T-cell (primary cell): ENCODE measurements around the gene SEPTIN5. TPM values are rescaled to one million over a fixed set of nuclear protein-coding genes. Genes with fewer than 3 reads are reported as not detected.

Experiments used
- ATAC-seq, 4 experiments: fragments of 200-7000 bp in 3 of 4; fragments of 150-1000 bp in 1 of 4; cut with Tn5 transposase; replicated peaks in 1 of 4; 1 replicate in 3 of 4; 2 replicates in 1 of 4; pipeline ENCODE4 v1.10.0; 2021; ENCODE audit warnings: moderate library complexity in 3 of 4, mild to moderate bottlenecking in 2 of 4, moderate number of reproducible peaks in 1 of 4
- CTCF ChIA-PET, 2 donors: fragments of 300-600 bp; sonication (Branson Sonifier 250); formaldehyde crosslinking; loops; one replicate each; lab custom pipeline; 2022; ENCODE audit warnings: antibody characterized with exemption in 2 of 2; lab: Charles Lee
- POLR2A ChIA-PET, 2 donors: fragments of 300-600 bp; sonication (Branson Sonifier 250); formaldehyde crosslinking; loops; one replicate each; lab custom pipeline; 2022; ENCODE audit warnings: antibody characterized with exemption in 2 of 2; lab: Charles Lee
- DNase-seq, 35 experiments: peaks; one replicate each; pipeline versions ENCODE4 v3.0.0 to v3.0.0-alpha.2; 2013 to 2023
- H3K27ac ChIP-seq: one replicate; pipeline ENCODE4 v1.5.1; 2013; ENCODE audit warnings: low read length
- H3K27me3 ChIP-seq, 2 experiments: replicated peaks in 1 of 2; 1 replicate in 1 of 2; 2 replicates in 1 of 2; pipeline versions ENCODE4 v1.6.1 to v1.7.0; 2013; ENCODE audit warnings: low read length in 1 of 2, mixed read lengths in 1 of 2; ENCODE audit not compliant: control insufficient read depth in 2 of 2, insufficient read depth in 2 of 2; ENCODE audit errors: extremely low read depth in 1 of 2
- H3K36me3 ChIP-seq, 2 donors: 1 replicate in 1 of 2; 2 replicates in 1 of 2; pipeline versions ENCODE4 v1.6.1 to v1.7.0; 2013; ENCODE audit warnings: low read length in 1 of 2; ENCODE audit not compliant: control insufficient read depth in 2 of 2, insufficient read depth in 1 of 2; ENCODE audit errors: extremely low read depth in 1 of 2
- H3K4me1 ChIP-seq, 2 experiments: 1 replicate in 1 of 2; 2 replicates in 1 of 2; pipeline versions ENCODE4 v1.6.1 to v1.7.0; 2013; ENCODE audit warnings: low read length in 2 of 2, mixed read lengths in 1 of 2; ENCODE audit not compliant: insufficient read depth in 2 of 2, control insufficient read depth in 1 of 2; ENCODE audit errors: extremely low read depth in 1 of 2
- H3K4me3 ChIP-seq, 2 donors: 1 replicate in 1 of 2; 2 replicates in 1 of 2; pipeline versions ENCODE4 v1.5.1 to v1.7.0; 2013; ENCODE audit warnings: mild to moderate bottlenecking in 2 of 2, low read length in 1 of 2, moderate library complexity in 1 of 2; ENCODE audit not compliant: control insufficient read depth in 1 of 2; ENCODE audit errors: extremely low read depth in 1 of 2
- H3K9me3 ChIP-seq: 2 replicates; pipeline ENCODE4 v1.7.0; 2013
- H3K27ac Mint-ChIP-seq, 2 donors: one replicate each; pipeline ENCODE4 v1.8.0; 2020 to 2021; ENCODE audit warnings: mild to moderate bottlenecking in 2 of 2, mixed read lengths in 2 of 2
- H3K27me3 Mint-ChIP-seq, 2 donors: one replicate each; pipeline ENCODE4 v1.8.0; 2021 to 2022; ENCODE audit warnings: mixed read lengths in 2 of 2
- H3K36me3 Mint-ChIP-seq: one replicate; pipeline ENCODE4 v1.8.0; 2021; ENCODE audit warnings: mixed read lengths
- H3K4me1 Mint-ChIP-seq, 3 donors: one replicate each; pipeline ENCODE4 v1.8.0; 2020 to 2022; ENCODE audit warnings: mixed read lengths in 3 of 3, mild to moderate bottlenecking in 1 of 3
- H3K4me3 Mint-ChIP-seq, 3 donors: one replicate each; pipeline ENCODE4 v1.8.0; 2020 to 2022; ENCODE audit warnings: mild to moderate bottlenecking in 3 of 3, mixed read lengths in 3 of 3, moderate library complexity in 3 of 3
- H3K9me3 Mint-ChIP-seq, 3 donors: one replicate each; pipeline ENCODE4 v1.8.0; 2020 to 2022; ENCODE audit warnings: mixed read lengths in 3 of 3
- WGBS: methylation state at CpG from one replicate; pipeline ENCODE4 v1.1.5; 2013; ENCODE audit warnings: missing lambda C conversion rate; ENCODE audit not compliant: insufficient coverage; 5-methylcytosine and 5-hydroxymethylcytosine counted together
- total RNA-seq, 35 experiments: library from RNA in 6 of 35; stranded (reverse) in 6 of 35; fragments of 120-200 nt in 1 of 35; gene quantifications; one replicate each; pipeline versions ENCODE4 v1.2.1 to v1.2.4 and lab custom pipeline; 2013 to 2026

The SEPTIN5 gene
- total RNA-seq, 5 donors from 2014 or later (not counting 1 experiment from before 2014, with no cell fraction given) = 0.33 to 3.2 (median 1.2) TPM

DNA sequence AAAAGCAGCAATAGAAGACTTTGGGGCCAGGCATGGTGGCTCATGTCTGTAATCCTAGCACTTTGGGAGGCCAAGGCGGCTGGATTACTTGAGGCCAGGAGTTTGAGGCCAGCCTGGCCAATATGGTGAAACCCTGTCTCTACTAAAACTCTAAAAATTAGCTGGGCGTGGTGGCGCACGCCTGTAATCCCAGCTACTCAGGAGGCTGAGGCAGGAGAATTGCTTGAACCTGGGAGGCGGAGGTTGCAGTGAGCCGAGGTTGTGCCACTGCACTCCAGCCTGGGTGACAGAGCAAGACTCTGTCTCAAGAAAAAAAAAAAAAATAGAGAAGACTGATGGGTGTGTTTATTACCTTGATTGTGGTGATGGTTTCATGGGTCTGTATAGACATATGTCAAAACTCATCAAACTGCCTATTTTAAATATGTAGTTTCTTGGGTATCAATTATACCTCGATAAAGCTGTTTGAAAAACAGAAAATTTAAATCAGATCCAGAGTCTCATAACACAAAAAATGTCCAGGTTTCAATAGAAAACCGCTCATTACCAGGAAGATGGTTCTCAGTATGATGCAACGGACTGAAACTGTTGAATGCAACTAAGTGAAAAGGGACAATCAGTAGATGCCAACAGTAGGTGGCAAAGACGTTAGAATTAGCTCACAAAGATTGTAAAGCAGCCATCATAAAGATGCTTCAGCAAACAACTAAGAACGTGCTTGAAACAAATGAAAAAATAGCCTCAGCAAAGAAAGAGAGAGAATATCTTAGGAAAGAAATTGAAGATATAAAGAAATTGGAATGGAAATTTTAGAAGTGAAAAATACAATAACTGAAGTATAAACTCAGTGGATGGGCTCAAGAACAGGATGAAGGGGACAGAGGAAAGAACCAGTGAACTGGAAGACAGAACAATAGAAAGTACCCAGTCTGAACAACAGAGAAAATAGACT, 33.1 kb upstream of the SEPTIN5 start:
- Histone ChIP-seq H3K36me3 (no peaks in the 10 kb centered on the region), H3K4me3 (no peak overlapping the region), H3K27me3 (peaks cover 0 to 34% of the 10 kb centered on the region in 2 experiments), H3K4me1 (no peaks in the 10 kb centered on the region), H3K27ac (no peak overlapping the region), H3K9me3 (peaks cover 3% of the 10 kb centered on the region)
- Mint-ChIP-seq H3K4me3 (no peak overlapping the region), H3K9me3 (no peaks in the 10 kb centered on the region), H3K27me3 (peaks cover 33 to 40% of the 10 kb centered on the region in 2 donors), H3K27ac (no peak overlapping the region), H3K4me1 (no peaks in the 10 kb centered on the region), H3K36me3 (no peaks in the 10 kb centered on the region)
- POLR2A ChIA-PET = no interaction called here
- 72% methylated on average over 3 of the region's 11 CpGs for WGBS
- CTCF ChIA-PET = no interaction called here
- DNase-seq (no peak), ATAC-seq (no peak)

DNA sequence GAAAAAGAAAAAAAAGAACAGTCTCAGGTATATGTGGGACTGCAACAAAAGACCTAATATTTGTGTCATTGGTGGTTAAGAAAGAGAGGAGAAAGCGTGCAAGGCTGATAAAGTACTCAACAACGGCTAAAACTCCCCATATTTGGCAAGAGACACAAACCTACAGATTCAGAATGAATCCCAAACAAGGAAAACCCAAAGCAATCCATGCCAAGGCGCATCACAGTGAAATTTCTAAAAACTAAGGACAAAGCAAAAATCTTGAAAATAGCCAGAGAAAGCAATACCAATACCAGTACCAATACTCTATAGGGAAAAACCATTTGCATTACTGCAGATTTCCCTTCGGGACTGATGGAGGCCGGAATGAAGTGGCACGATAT, 32.4 kb upstream of the SEPTIN5 start:
- no peak for DNase-seq
- Histone ChIP-seq H3K4me1 (no peaks in the 10 kb centered on the region), H3K27me3 (peaks cover 0 to 32% of the 10 kb centered on the region in 2 experiments), H3K4me3 (no peak overlapping the region), H3K36me3 (no peaks in the 10 kb centered on the region), H3K9me3 (peaks cover 3% of the 10 kb centered on the region), H3K27ac (no peak overlapping the region)
- H3K36me3 Mint-ChIP-seq = no peaks in the 10 kb centered on the region
- ChIA-PET CTCF (no interaction called here), POLR2A (no interaction called here)
- H3K4me3 Mint-ChIP-seq = no peak overlapping the region
- H3K9me3 Mint-ChIP-seq = no peaks in the 10 kb centered on the region
- H3K27ac Mint-ChIP-seq = no peak overlapping the region
- no peaks in the 10 kb centered on the region for H3K4me1 Mint-ChIP-seq
- H3K27me3 Mint-ChIP-seq = peaks cover 33 to 40% of the 10 kb centered on the region in 2 donors
- WGBS = 83% methylated on average over 1 of the region's 6 CpGs
- ATAC-seq = no peak

DNA sequence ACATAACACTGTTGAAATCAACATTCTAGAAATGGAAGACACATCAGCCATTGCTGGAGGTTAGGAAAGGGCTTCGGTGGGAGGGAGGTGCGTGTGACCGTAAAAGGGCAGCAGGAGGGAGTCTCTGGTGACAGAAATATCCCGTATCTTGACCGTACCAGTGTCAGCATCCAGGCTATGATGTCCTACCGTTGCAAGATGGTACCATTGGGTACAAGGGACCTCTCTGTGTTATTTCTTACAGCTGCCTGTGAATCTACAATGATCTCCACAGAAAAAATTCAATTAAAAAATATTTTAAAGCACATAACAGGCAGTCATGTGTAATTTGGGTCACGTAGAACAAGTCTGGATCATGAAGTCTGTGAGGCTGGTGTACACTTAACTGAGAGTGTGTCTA, 27.4 kb upstream of the SEPTIN5 start:
- Histone ChIP-seq H3K4me3 (no peak overlapping the region), H3K4me1 (no peaks in the 10 kb centered on the region), H3K9me3 (no peaks in the 10 kb centered on the region), H3K36me3 (no peaks in the 10 kb centered on the region), H3K27ac (no peak overlapping the region), H3K27me3 (peaks cover 0 to 24% of the 10 kb centered on the region in 2 experiments)
- Mint-ChIP-seq H3K27ac (no peak overlapping the region), H3K9me3 (no peaks in the 10 kb centered on the region), H3K4me3 (no peak overlapping the region), H3K4me1 (no peaks in the 10 kb centered on the region), H3K36me3 (no peaks in the 10 kb centered on the region), H3K27me3 (peaks cover 15 to 17% of the 10 kb centered on the region in 2 donors)
- ChIA-PET CTCF (interaction anchor here in 1 of 2 donors (0.6 kb wide), 1 partner anchor 545 kb away, joined by 4 read pairs; no protein-coding TSS in a partner anchor), POLR2A (interaction anchor here in 1 of 2 donors (0.5 to 0.6 kb wide), 2 partner anchors 30 to 244 kb away, joined by 4 read pairs; no protein-coding TSS in a partner anchor)
- DNase-seq (no peak), ATAC-seq (no peak)
- WGBS = 98% methylated on average over 6 of the region's 7 CpGs

DNA sequence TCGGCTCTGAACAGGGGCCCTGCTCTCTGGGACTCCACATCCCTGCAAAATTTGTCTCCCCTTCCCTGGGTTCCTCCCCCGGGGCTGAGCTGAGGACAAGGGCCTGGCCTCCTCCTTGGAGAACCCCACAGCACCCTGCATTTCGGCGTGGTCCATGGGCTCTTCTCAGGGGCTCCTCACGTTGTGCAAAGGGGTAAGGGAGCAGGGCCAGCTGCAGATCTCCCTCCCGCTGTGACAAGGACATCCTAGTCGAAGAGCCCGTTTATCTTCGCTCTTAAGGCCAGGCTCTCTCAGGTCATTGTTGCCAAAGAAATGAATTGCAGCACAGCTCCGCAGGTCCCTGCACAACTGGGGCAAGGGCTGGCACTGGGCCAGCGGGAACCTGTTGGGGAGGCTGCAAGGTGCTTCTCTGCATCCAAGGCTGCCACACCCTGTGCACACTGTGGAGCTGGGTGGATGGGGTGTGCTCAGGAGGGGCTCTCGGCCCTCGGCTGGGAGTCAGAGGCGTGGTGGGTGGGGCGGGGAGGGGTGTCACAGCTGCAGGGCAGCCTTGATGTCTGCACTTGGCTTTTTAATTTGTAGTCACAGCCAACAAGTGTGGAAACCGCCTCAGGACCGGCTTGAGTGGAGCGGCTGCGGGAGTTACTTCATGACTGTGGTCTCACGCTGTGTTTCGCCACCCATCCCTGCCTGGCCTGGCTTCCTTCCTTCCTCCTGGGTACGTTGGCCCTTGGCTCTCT, 26.6 kb upstream of the SEPTIN5 start:
- Histone ChIP-seq H3K4me1 (no peaks in the 10 kb centered on the region), H3K27me3 (peaks cover 0 to 24% of the 10 kb centered on the region in 2 experiments), H3K4me3 (no peak overlapping the region), H3K27ac (no peak overlapping the region), H3K9me3 (no peaks in the 10 kb centered on the region), H3K36me3 (no peaks in the 10 kb centered on the region)
- ChIA-PET CTCF (no interaction called here), POLR2A (no interaction called here)
- Mint-ChIP-seq H3K4me1 (no peaks in the 10 kb centered on the region), H3K27ac (no peak overlapping the region), H3K4me3 (no peak overlapping the region), H3K9me3 (no peaks in the 10 kb centered on the region), H3K36me3 (no peaks in the 10 kb centered on the region), H3K27me3 (peaks cover 10 to 16% of the 10 kb centered on the region in 2 donors)
- 85% methylated on average over 22 of the region's 22 CpGs for WGBS
- DNase-seq (no peak), ATAC-seq (no peak)

GRCh38 chr22:19688301-19689290, 25.7 kb upstream of the SEPTIN5 start:
- Mint-ChIP-seq H3K36me3 (no peaks in the 10 kb centered on the region), H3K27ac (no peak overlapping the region), H3K27me3 (peaks cover 8 to 10% of the 10 kb centered on the region in 2 donors), H3K4me3 (no peak overlapping the region), H3K9me3 (no peaks in the 10 kb centered on the region), H3K4me1 (no peaks in the 10 kb centered on the region)
- POLR2A ChIA-PET = no interaction called here
- DNase-seq (no peak), ATAC-seq (no peak)
- H3K4me3 ChIP-seq = no peak overlapping the region
- no peaks in the 10 kb centered on the region for H3K9me3 ChIP-seq
- WGBS = 78% methylated on average over 19 of the region's 21 CpGs
- H3K4me1 ChIP-seq = no peaks in the 10 kb centered on the region
- no peaks in the 10 kb centered on the region for H3K36me3 ChIP-seq
- H3K27ac ChIP-seq = no peak overlapping the region
- CTCF ChIA-PET = interaction anchor here in 1 of 2 donors (1.0 kb wide), 1 partner anchor 42 kb away, joined by 3 read pairs; no protein-coding TSS in a partner anchor
- H3K27me3 ChIP-seq = peaks cover 0 to 24% of the 10 kb centered on the region in 2 experiments
